Stimulated activated CD4-positive, alpha-beta T cell treated with anti-CD3 and anti-CD28 coated beads, Interleukin-15, amount 100 ng/mL, for 1 hour (primary cell): ENCODE measurements around the gene UPK2.

Experiments used
- DNase-seq, 2 donors: peaks; one replicate each; pipeline ENCODE4 v3.0.0-alpha.2; 2020; ENCODE audit warnings: low read depth in 1 of 2, low spot score in 1 of 2

The UPK2 gene

GRCh38 chr11:118956094-118956846 lies at the start of gene UPK2:
Gene UPK2, plus strand, starts transcription at chr11:118956298. Its CDS starts 53 bp downstream, at chr11:118956351.
- peak; percentile 76 to 84 for DNase-seq

DNA sequence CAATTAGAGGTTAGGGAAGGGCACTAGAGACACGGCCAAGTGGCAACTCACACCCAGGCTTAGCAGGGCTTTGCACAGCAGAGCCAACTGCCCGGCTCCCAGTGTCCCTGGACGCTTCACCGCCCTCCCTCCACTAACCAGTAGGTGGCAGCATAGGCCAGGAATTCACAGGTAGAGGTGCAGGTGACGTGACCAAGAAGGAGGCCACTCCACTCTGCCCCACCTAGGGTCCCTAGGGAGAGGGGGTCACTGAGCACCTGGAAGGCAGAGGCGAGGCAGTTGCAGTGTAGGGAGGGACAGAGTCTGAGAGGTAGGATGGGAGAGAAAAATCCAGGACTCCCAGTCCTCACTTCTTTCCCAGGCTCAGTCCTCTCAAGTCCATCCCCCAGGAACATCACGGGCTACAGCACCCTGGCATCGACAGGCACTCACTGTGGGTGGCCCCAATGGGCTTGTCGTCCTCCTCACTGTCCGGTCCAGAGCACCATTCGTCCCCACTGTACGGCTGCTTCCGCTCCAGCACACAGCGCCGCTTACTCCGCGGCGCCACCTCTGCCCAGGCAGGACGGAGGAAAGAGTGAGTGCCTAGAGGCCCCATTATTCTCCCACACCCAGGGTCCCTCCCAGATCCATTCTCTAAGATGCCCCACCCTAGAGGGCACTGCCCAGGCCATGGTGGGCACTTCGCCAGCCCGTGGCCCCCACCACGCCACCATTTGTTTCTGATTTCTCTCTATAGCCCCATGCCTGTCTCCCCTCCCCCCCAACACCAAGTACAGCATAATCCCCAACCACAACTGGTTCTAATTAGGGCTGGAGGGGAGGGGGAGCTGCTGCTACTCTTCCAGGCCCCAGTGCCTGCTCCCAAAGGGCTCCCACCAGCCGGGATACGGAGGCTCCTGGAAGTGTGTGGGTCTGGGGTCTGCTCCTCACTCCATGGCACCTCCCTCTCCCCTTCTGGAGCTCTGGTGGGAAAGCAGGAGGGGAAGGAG lies 48.8 kb upstream of the UPK2 start:
- peak; percentile 76 to 80 for DNase-seq

GRCh38 chr11:118908264-118908663 lies 47.8 kb upstream of the UPK2 start:
- no peak for DNase-seq

GRCh38 chr11:118908901-118909618 lies 47.0 kb upstream of the UPK2 start:
- no peak for DNase-seq

- no peak for DNase-seq
Measured at GRCh38 chr11:118909619-118910308, 46.3 kb upstream of the UPK2 start.

DNA sequence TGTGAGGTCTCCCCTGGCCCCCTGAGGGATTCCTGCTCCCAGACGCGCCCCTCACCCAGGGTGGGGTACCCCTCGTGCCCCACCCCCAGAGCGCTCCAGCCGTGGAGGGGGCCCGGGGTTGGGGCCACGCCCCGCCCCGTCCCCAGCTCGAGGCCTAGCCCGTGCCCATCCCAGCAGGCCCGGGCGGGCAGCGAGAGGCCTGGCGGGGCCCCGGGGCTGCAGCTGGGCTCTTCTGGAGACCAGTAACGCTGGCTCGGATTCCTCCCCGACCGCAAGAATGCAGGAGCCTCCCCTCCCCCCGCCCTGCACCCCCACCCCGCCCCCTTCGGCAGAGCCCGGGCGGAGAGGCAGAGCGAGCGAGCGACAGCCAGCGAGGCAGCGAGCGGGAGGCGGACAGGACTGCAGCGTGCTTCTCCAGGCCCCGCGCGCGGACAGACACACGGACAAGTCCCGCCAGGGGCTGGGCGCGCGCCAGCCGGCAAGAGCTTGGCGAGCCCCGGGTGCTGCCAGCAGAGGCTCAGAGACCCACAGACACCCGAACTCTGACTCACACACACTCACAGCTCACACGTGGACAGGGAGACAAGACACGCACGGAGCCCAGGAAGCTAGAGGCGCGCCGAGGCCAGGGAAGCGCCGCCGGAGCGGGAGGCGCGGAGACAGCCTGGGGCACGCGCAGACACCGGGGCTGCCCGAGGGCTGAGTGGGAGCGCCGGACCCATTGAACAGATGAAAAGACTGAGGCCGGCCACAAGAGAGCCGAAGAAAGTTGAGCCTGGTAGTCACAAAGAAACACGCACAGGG lies 45.6 kb upstream of the UPK2 start:
- no peak for DNase-seq

- no peak for DNase-seq
Measured at GRCh38 chr11:118911113-118911879, 44.8 kb upstream of the UPK2 start.

GRCh38 chr11:118911880-118912741 lies 44.0 kb upstream of the UPK2 start:
- peak; percentile 47 to 68 for DNase-seq

GRCh38 chr11:118912742-118913410 lies 43.2 kb upstream of the UPK2 start:
- DNase-seq: no peak

DNA sequence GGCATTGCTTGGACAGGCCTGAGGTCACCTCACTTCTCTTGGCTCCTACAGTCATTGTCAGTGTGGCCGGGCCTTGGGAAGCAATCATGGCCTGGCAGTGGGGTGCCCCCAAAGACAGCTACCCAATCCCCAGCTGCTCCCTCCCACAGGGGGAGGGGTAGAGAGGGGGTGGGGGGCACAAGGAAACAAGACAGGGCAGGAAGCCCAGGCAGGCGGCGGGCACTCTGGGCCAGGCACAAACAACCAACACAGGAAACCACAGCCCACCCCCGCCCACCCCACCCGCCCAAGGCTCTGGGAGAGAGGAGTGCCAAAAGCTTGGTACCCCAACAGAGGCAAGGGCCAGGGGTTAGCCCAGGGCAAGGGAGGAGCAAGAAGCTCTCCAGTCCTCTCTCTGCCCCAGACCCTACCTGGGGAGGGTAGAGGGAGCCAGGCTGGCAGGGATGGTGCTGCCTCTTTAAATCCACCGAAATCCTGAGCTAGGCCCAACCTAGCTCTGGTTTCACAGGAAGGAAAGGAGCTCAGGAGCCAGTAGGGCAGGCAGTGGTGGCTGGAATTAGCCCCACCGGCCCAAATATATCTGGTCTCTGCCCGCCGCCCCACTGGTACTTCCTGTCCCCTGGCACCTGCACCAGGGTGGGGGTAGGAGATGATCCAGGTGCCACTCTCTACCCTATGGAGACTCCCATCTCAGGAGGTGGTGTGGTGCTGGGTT lies 42.5 kb upstream of the UPK2 start:
- DNase-seq: no peak

GRCh38 chr11:118914178-118914918 lies 41.8 kb upstream of the UPK2 start:
- DNase-seq: no peak

DNA sequence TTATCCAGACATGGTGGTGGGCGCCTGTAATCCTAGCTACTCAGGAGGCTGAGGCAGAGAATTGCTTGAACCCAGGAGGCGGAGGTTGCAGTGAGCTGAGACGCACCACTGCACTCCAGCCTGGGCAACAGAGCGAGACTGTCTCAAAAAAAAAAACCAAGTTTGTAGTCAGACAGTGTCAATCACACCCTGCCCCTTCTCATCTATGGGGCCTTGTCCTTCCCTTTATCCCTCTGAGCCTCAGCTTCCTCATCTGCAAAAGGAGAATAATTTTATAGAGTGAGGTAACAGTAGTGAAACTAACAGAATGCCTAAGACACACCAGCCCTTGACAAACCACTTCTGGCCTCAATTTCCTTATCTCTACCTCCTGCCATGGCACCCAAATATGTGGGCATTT lies 41.1 kb upstream of the UPK2 start:
- no peak for DNase-seq

DNA sequence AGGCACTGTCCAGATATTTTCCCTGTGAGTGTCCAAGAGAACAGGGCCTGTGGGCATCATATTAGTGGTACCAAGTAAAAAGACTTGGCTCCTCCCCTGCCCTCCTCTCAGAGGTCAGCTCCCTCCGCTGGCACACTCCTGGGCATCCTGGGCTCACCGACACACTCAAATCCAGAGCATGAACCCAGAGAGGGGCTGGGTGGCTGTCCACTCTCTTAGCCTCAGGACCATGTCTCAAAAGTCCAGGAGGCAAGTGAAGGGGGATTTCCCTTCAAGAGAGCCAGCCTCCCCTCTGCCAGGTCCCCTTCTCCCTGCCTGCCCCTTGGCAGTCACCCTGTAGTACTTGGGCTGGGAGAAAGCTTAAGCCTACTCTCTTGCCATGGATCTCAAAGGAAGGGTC lies 40.7 kb upstream of the UPK2 start:
- no peak for DNase-seq

GRCh38 chr11:118915941-118916841 lies 39.9 kb upstream of the UPK2 start:
- DNase-seq: no peak

DNA sequence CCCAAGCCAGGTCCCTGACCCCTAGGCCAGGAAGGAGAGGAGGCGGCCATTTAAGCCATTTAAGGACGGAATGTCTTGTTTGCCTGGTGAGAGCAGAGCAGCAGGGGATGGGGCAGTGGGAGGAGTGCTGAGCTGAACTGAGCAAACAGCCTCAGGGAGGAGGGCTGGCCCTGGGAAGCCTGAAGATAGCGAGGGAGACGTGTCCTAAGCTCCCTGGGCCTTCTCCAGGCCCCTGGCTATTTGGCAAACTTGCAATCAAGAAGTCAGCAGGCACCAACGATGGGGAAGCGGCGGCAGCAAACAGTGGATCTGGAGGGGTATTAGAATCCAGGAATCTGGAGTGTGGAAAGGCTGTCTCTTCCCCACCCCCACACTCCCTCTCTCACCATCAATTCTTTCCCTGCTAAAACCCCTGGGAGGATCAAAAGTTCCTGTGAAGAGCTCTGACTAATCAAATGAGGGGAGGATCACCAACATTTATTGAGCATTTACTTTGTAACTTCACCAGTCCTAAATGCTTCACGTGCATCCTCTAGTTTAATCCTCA lies 39.2 kb upstream of the UPK2 start:
- DNase-seq: no peak
